NB4 (cell line): Measurements from ENCODE around the gene PLCB3.
"Not testable (repeated sequence)": the region's sequence is repeated elsewhere in the genome, so short reads cannot be mapped to it uniquely, and the experiment has no call there.

Experiments used
- CTCF ChIP-seq: IDR thresholded peaks from one replicate; pipeline ENCODE4 v1.5.1; 2012; ENCODE audit warnings: low read depth, low read length
- MAX ChIP-seq: IDR thresholded peaks from 2 replicates; pipeline ENCODE4 v1.6.1; 2011; ENCODE audit warnings: low read depth, low read length
- MYC ChIP-seq: IDR thresholded peaks from 2 replicates; pipeline ENCODE4 v1.6.1; 2011; ENCODE audit warnings: low read depth, low read length
- POLR2A ChIP-seq: IDR thresholded peaks from 2 replicates; pipeline ENCODE4 v1.6.1; 2011; ENCODE audit warnings: mild to moderate bottlenecking; ENCODE audit not compliant: insufficient read length; ENCODE audit errors: extremely low read depth

- not testable (repeated sequence) for TF ChIP-seq CTCF, POLR2A, MAX, MYC
These were observed 56.5 kb downstream of the PLCB3 start for GRCh38 chr11:64307795-64308194.
